Measurements from ENCODE around the gene SLC24A4.
"Not testable (repeated sequence)": the region's sequence is repeated elsewhere in the genome, so short reads cannot be mapped to it uniquely, and the experiment has no call there.

The SLC24A4 gene

GRCh38 chr14:92528486-92529100 is 205.6 kb downstream of the SLC24A4 start:
- DNase-seq: no peak

DNA sequence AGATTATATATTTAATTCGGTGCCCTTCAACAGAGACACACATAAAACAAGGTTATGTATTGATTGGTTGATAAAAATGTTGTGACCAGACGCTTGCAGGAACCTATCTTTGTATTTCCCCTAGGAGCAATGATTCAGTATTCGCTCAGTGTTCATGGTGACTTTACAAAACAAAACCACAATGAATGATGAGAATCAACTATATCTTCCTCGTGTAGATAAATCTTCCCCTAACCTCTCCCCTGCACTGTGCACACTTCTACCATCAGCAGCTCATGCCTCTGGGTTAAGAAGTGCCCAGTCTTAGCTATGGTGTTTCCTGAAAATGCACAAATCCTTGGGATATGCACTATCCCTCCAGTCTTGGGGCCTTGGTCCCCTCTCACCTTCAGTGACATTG is 206.9 kb downstream of the SLC24A4 start:
- peak; percentile 71 for DNase-seq

DNA sequence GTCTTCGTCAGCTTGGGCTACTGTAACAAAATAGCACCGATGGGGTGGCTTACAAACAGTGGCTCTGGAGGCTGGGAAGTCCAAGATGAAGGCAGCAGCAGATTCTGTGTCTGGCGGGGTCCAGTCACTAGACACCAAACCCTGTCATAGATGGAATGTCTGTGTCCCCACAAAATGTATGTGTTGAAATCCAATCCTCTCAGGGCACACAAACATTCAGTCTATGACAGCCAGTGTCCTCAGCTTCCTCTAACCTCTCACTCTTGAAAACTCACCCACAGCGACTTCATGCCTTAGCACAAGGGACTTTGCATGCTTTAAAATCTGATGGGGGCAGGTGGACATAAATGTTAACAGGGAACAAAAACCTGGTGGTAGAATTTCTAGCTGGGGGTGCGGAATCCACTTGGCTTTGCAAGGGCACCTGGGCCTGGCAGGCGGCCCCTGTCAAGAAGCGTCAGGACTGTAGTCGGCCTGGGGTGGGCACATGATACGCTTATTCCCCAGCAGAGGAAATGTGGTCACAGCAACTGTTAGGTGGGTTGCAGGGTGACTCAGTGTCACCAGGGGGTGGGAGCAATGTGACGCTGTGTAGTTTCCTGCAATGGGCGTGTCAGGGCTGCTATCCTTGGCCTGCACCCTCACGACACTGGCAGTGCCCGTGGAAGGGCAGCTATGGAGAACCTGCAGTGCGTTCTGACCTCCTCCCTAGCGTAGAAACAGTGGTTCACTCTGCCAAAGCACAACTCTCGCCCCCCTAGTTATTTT is 208.3 kb downstream of the SLC24A4 start:
- DNase-seq: peak; percentile 84

- DNase-seq: no peak
Measured at GRCh38 chr14:92532490-92533163, 209.7 kb downstream of the SLC24A4 start.

DNA sequence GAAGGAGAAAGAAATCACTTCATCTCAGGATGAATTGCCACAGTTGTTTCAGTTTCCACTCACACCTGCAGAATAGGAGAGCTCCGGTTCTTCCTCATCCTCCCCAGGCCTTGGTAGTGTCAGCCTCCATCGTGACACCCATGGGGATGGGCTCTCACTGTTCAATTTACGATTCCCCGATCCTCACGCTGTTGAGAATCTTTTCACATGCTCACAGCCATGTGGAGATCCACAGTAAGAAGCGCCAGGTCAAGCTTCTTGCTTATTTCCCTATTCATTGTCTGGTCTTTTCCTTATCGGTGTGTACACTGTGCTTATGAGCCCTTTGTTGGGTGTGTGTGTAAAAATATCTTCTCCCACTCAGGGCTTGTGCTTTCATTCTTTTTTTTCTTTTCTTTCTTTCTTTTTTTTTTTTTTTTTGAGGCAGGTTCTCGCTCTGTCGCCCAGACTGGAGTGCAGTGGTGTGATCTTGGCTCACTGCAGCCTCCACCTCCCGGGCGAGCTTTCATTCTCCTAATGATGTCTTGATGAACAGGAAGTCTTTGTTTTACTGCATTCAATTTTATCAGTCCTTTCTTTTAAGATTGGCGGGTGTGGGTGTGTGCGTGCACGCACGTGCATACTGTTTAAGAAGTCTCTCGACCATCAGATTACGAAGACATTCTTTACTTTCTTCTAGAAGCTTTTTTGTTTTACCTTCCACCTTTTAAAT is 212.1 kb downstream of the SLC24A4 start:
- peak; percentile 57 for DNase-seq

GRCh38 chr14:92536231-92536630 is 213.3 kb downstream of the SLC24A4 start:
- DNase-seq: not testable (repeated sequence)

DNA sequence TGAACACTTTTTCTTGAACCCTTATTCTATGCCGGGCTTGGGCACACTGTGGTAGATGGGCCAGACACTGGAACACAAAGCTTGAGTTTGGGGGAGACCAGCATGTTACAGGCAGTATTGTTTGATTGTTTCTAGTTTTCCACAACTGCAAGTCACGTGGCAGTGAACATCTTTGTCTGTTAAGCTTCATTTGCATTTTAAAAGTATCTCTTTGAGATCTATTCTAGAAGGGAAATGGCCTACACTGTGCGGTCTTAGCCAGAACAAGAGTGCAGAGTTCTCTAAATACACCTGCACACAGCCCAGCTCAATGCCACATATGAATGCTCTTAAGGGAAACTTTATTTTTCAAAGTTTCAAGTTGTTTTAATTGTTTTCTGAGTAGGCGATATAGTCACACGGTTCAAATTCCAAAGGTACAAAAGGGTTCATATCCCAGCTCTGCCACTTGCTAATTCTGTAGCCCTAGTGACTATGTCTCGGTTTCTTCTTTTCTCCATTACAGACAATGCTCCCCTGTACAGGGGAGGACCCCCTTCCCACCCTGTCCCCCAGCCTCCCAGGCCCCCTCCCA is 215.5 kb downstream of the SLC24A4 start:
- no peak for DNase-seq

- no peak for DNase-seq
Measured at GRCh38 chr14:92539419-92539818, 216.5 kb downstream of the SLC24A4 start.

GRCh38 chr14:92539875-92540274 is 216.9 kb downstream of the SLC24A4 start:
- DNase-seq: no peak

DNA sequence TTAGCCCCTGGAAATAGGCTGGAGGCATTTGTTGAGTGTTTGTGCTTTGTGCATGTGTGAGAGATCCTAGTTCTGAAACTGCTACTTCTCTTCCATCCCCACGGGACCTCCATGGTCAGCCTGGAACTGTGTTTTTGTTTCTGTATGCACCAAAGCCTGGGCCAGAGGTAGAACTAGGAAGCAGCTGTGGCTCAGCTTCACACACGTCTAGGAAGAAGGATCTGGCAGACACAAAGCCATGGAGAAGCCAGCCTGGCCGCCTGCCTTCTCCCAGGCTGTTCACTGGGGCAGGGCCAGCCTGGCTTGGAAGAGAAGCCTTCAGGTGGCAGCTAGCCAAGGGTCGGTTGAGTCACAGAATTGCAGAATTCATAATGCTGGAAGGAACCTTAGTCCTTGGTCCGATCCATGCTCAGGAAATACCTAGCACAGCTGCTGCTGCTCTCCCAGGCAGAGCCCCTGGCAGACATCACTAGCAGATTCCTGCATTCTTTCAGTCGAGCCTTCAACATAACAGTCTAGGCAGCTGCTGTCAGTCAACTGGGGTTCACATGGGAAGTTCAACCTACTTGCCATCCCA is 217.6 kb downstream of the SLC24A4 start:
- peak; percentile 72 for DNase-seq

DNA sequence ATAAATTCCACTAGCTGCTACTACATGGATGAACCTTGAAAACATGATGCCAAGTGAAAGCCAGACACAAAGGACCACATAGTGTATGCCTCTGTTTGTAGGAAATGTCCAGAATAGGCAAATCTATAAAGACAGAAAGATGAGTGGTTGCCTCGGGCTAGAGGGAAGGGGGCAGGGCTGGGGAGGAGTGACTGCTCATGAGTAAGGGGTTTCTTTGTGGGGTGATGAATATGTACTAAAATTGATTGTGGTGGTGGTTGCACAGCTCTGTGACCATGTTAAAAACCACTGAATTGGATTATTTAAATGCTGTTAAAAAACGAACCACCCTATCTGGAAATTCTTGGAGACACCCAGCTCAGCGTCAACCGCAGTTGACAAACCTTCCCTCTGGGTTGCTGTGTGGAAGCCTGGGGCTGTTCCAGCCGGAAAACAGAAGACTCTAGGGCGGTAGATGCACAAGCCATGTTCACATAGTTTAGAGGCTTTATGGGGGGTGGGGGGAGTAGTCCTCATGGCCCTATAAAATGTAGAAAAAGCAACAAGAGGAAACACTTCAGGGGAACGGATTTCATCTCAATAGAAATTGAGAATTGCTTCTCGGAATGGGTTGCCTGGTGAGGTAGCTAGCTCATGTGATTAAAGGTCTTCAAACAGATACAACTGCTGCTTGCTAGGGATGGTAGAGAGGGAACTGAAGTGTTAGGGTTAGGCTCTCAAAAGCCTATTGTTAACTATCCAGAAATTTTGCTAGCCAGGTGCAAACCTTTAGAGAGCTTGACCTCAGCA is 220.0 kb downstream of the SLC24A4 start:
- DNase-seq: no peak

DNA sequence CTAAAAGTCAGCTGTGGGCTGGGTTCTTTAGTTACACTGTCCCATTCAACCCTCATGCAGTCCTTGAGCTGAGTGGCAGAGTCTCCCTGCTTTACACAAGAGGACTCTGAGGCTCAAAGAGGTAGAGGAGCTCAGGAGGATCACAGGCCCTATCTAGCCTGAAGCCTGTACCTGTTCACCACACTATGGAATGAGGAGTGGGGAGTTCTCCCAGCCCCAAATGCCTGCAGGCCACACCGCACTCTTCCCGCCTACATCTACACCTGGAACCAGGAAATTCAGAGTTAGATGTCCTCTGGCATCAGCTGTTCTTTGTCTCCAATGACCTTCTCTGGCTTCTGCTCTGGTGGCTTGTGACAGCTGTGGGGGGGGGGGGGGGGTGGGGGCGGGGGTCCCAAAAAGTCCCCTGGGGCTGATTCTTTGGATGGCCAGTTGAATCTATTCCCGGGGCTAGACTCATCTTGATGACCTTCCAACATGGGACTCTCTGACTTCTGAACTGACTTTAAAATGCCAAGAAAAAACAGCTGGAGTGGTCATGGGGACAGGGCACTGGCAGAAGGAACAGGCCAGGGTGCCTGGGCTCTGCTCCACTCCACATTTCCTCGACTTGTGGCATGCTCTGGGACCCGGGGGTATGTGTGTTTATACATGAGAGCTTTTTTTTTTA is 221.2 kb downstream of the SLC24A4 start:
- no peak for DNase-seq

- no peak for DNase-seq
Measured at GRCh38 chr14:92546347-92547053, 223.5 kb downstream of the SLC24A4 start.

DNA sequence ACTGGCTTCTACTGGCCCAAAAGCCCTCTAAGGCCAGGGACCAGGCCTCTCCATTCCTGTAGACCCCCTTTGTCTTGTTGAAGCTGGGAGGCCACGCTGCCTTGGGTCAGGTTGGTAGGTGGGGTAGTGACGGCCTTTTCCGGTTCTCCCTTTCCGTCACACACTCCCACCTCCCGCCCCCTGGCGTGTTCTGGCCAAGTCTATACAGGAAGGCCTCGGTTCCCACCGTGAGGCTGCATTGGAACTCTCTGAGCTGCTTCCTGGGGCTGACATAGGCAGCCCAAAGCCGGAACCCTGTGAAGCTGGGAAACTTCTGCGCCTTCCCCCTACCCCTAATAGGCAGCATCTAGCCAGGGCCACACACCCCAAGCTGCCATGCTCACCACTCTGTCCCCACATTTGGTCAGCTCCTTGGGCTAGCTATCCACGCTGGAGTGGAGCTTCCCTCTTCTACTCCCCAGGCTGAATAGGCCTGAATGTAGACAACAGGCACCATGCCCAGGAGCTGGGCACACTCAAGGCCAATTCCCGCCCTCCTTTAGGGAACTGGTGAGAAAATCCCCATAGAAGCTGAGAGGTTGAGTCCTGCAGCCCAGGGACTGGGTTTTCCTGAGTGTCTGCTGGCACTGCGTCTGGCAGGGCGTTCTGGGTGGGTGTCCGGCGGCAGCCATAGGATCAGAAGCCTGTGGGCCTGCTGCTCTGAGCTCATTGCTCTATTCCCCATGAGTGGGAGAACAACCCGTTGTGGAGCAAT is 226.3 kb downstream of the SLC24A4 start:
- DNase-seq: no peak

DNA sequence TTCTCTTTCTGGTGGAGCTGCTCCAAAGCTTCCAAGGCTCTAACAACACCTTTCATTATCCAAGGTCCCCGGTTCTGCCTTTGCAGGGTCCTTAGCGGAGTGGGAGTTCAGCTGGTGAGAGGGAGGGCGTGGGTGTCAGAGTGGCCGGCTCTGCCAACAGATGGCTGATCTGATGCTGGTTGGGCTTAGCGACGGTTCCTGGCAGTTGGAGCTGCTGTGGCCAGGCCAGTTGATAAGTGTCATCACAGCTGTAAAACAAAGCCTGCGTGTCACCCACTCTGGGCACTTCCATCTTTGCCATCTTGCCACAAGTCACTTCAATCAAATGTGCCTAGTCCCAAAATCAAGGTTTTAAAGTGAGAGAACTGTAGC is 226.9 kb downstream of the SLC24A4 start:
- DNase-seq: peak; percentile 98

All from hematopoietic multipotent progenitor cell treated with erythropoietin and hydrocortisone succinate and interleukin-3 and kit ligand, for 6 days (in vitro differentiated cells).